GM10248 (cell line): ENCODE results near the gene GTSE1.

Source experiments
- CTCF ChIA-PET: fragments of 300-600 bp; sonication (Branson Sonifier 250); formaldehyde crosslinking; extraction: SDS; loops from one replicate; lab custom pipeline; 2021; ENCODE audit warnings: antibody characterized with exemption; lab: Yijun Ruan, JAX
- POLR2A ChIA-PET: fragments of 350-650 bp; sonication (Branson Sonifier 250); formaldehyde crosslinking; extraction: SDS; loops from one replicate; lab custom pipeline; 2020; ENCODE audit warnings: antibody characterized with exemption; lab: Yijun Ruan, JAX
- DNase-seq: peaks from one replicate; pipeline ENCODE4 v3.0.0; 2012; ENCODE audit errors: extremely low spot score
- TF ChIP-seq, protein P1 (sequence below): IDR thresholded peaks from 2 replicates; pipeline ENCODE4 v1.5.1; 2012; ENCODE audit warnings: mild to moderate bottlenecking, low read depth; ENCODE audit errors: extremely low read depth, missing control alignments, control extremely low read depth

GTSE1 gene

DNA sequence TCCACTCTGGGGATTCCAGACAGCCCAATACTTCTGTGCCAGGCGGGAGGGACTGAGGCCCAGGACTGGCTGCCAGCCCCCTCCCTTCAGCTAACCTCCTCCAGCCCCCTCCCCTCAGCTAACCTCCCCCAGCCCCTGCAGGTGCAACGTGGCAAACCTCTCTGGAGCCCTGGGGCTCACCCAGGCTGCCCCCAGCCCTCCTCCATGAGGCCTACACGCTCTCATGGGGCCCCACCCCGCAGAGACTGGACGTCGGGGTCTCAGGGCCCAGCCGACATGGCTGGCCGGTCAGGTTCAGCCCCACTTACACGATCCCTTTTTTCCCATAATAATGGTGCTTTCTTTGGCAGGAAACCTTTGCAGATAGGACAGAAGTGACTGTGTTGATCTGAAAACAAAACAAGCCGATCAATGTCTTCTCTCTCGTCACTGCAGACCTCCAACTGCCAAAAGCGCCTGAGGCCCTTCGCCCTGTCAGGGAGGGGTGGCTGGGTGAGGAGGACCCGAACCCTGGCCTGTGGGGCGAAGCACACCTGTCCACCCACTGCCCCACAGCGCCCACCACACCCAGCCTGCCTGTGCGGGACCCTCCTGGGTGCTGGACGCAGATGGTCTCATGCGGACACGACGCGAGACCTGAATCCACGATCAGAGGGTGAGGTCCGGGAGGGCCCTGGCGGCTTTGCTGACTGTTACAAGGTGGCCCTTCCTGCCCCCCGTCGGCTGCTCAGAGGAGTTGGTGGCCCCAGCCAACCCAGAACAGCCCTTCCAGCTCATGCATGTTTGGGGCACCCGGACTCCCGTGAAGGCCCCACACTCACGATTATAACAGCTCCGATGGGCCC is 72.4 kb downstream of the GTSE1 start:
- TF ChIP-seq, protein P1, sequence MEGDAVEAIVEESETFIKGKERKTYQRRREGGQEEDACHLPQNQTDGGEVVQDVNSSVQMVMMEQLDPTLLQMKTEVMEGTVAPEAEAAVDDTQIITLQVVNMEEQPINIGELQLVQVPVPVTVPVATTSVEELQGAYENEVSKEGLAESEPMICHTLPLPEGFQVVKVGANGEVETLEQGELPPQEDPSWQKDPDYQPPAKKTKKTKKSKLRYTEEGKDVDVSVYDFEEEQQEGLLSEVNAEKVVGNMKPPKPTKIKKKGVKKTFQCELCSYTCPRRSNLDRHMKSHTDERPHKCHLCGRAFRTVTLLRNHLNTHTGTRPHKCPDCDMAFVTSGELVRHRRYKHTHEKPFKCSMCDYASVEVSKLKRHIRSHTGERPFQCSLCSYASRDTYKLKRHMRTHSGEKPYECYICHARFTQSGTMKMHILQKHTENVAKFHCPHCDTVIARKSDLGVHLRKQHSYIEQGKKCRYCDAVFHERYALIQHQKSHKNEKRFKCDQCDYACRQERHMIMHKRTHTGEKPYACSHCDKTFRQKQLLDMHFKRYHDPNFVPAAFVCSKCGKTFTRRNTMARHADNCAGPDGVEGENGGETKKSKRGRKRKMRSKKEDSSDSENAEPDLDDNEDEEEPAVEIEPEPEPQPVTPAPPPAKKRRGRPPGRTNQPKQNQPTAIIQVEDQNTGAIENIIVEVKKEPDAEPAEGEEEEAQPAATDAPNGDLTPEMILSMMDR = no peak
- ChIA-PET CTCF (interaction anchor here (1.3 to 6.7 kb wide), 9 partner anchors 28 to 182 kb away, joined by 3 to 111 read pairs (median 5); no protein-coding TSS in a partner anchor), POLR2A (no interaction called here)
- DNase-seq = no peak

DNA sequence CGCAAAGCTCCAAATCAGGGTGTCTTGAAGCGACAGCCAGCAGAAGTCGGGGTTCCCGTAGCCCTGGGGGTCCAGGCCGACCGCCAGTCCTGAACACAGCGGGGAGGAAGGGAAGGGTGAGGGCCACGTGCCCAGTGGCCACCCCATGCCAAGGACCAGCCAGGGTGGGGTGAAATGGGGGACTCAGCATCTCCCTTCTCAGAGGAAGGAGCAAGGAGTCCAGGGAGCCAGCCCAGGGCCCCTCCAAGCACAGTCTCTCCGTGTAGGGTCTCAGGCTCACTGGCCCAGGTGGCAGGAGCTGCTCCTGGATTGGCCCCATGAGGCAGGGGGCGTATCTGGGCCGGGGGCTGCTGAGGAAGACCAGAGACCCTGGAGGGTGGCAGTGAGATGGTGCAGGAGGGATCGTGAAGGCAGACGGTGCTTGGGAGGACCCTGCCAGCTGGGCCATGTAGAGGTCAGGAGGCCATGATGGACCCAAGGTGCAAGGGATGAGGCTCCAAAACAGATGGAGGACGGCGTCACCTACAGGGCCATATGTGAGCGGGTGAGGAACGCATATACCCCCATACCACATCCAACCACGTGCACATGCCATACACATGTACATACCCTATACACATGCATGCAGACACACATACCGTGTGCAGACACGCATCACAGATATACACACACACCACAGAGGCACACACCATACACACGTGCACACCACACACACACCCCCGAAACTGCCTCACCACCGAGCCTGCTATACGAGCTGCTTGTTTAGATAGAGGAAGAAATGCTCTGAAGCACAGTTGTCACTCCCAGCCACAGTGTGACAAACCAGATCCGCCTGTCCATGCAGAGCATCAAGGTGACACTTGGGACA is 73.3 kb downstream of the GTSE1 start:
- ChIA-PET CTCF (interaction anchor here (6.7 kb wide), 1 partner anchor 172 kb away, joined by 111 read pairs; no protein-coding TSS in a partner anchor), POLR2A (no interaction called here)
- no peak for DNase-seq
- TF ChIP-seq, protein P1 = no peak

DNA sequence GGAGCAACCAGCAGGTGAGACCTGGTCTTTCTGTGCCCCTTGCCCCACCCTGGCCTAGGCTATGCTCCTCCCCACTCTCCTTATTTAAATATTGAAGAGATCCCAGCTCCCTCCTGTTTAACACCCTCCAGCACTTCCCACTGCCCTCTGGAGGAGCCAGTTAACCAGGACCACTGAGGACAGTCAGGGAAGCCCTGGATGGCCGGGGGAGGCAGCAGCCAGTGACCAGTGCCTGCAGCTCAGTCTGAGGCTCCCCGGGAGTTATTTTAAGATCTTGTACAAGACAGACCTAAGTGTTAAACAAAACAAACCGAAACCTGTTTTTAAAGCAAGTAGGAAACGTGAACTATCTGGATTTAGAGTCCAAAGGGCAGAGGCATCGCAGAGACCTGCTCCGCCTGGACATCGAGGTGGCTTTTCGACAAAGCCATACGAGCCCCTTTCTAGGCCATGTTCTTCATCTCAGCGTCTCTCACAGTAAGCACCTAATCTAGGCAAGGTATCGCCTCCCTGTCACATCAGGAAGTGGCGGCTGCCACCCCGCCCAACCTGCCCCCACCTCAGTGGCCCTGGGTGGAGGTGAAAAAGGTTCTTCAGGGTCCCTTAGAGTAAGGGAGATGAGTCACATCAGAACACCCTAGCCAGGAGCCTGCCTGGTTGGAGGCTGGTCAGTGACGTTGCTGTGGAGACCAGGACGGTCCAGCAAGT is 74.1 kb downstream of the GTSE1 start:
- TF ChIP-seq, protein P1 = no peak
- ChIA-PET CTCF (interaction anchor here (6.7 kb wide), 1 partner anchor 171 kb away, joined by 111 read pairs; no protein-coding TSS in a partner anchor), POLR2A (interaction anchor here (0.5 kb wide), 1 partner anchor 1988 kb away, joined by 3 read pairs; no protein-coding TSS in a partner anchor)
- DNase-seq = no peak

DNA sequence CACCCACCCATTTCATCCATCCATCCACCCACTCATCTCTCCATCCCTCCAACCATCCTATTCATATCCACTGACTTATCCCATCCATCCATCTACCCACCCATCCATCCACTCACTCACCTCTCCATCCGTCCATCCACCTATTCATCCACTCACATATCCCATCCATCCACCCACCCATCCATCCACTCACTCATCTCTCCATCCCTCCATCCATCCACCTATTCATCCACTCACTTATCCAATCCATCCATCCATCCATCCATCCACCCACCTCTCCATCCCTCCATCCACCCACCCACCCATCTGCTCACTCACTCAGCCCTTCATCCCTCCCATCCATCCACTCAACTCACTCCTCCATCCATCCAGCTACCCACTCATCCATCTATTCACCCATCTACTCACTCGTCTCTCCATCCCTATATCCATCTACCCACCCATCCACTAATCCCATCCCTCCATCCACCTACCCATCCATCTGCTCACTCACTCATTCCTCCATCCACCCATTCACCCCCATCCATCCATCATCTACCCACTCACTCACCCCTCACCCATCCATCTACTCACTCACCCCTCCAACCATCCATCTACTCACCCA is 75.1 kb downstream of the GTSE1 start:
- no peak for DNase-seq
- TF ChIP-seq, protein P1 = no peak
- ChIA-PET POLR2A (no interaction called here), CTCF (interaction anchor here (6.7 kb wide), 1 partner anchor 170 kb away, joined by 111 read pairs; no protein-coding TSS in a partner anchor)

DNA sequence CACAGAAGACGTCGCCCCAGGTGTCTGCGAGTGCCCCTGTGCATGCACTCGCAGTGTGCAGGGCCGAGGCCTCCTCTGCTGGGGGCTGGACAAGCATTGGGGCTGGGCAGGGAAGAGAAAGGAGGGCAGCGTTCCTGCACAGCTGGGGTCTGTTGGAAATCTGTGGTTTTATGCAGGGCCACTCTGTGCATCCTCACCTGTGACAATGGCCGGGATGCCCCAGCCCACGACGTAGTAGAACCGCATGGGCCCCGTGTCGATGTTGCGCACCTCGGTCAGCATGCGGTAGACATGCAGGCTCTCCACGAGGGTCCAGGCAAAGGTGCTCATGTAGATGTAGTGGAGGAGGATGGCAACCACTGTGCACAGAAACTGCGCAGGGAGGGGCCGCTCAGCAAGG is 76.0 kb downstream of the GTSE1 start:
- POLR2A ChIA-PET = no interaction called here
- no peak for DNase-seq
- CTCF ChIA-PET = interaction anchor here (0.9 kb wide), 1 partner anchor 182 kb away, joined by 3 read pairs; no protein-coding TSS in a partner anchor
- TF ChIP-seq, protein P1 = no peak
